GM23338 (cell line): ENCODE measurements around the gene CRADD.

Experiments
- CREB1 ChIP-seq: fragments of 250-450 bp; sonication (Bioruptor Pico); IDR thresholded peaks from 2 replicates; pipeline ENCODE4 v1.5.0; 2020; ENCODE audit warnings: low read depth, mild to moderate bottlenecking, moderate library complexity
- CTCF ChIP-seq, 2 experiments: fragments of 200-600 bp in 1 of 2; sonication (generic) in 1 of 2; conservative IDR thresholded peaks; 2 replicates each; pipeline versions ENCODE4 v1.5.1 to v1.6.1; 2016 to 2017; ENCODE audit warnings: antibody characterized with exemption in 2 of 2, low read depth in 2 of 2, mild to moderate bottlenecking in 2 of 2, moderate library complexity in 1 of 2
- ETS1 ChIP-seq: IDR thresholded peaks from 2 replicates; pipeline ENCODE4 v1.6.1; 2016; ENCODE audit warnings: antibody characterized with exemption
- EZH2 ChIP-seq: fragments of 200-600 bp; sonication (generic); IDR thresholded peaks from one replicate; pipeline ENCODE4 v1.8.0; 2017; ENCODE audit warnings: antibody characterized with exemption, mild to moderate bottlenecking, low read depth; ENCODE audit not compliant: unreplicated experiment
- EZH2phosphoT487 ChIP-seq: fragments of 200-600 bp; sonication (generic); IDR thresholded peaks from one replicate; pipeline ENCODE4 v1.8.1; 2018; ENCODE audit warnings: antibody characterized with exemption; ENCODE audit not compliant: unreplicated experiment
- JUNB ChIP-seq: IDR thresholded peaks from one replicate; pipeline ENCODE4 v1.6.1; 2016; ENCODE audit warnings: antibody characterized with exemption; ENCODE audit not compliant: unreplicated experiment
- POLR2AphosphoS5 ChIP-seq: IDR thresholded peaks from 2 replicates; pipeline ENCODE4 v1.6.1; 2016; ENCODE audit warnings: antibody characterized with exemption, low read depth
- REST ChIP-seq: IDR thresholded peaks from one replicate; pipeline ENCODE4 v1.6.1; 2018; ENCODE audit warnings: antibody characterized with exemption; ENCODE audit not compliant: unreplicated experiment
- STAT1 ChIP-seq: IDR thresholded peaks from one replicate; pipeline ENCODE4 v1.6.1; 2016; ENCODE audit warnings: antibody characterized with exemption; ENCODE audit not compliant: unreplicated experiment
- ZNF114 ChIP-seq: fragments of 250-450 bp; sonication (Bioruptor Pico); IDR thresholded peaks from 2 replicates; pipeline ENCODE4 v1.5.0; 2020; ENCODE audit warnings: mild to moderate bottlenecking, moderate library complexity
- ZNF331 ChIP-seq: fragments of 250-450 bp; sonication (Bioruptor Pico); IDR thresholded peaks from 2 replicates; pipeline ENCODE4 v1.5.0; 2020; ENCODE audit warnings: low read depth, mild to moderate bottlenecking, moderate library complexity

- TF ChIP-seq CTCF (conservative IDR thresholded peaks at IDR 0.05; ENCODE audit: low read depth in 2 of 2) (no peak), POLR2AphosphoS5 (no peak), JUNB (no peak), EZH2 (no peak), ETS1 (no peak), EZH2phosphoT487 (no peak), ZNF331 (CRISPR knock-in tag) (no peak), REST (no peak), ZNF114 (CRISPR knock-in tag) (no peak), STAT1 (no peak), CREB1 (no peak)
These were observed 235.0 kb downstream of the CRADD start for GRCh38 chr12:93912086-93912733.
